HG02973 (cell line): ENCODE data around the gene RNF144A.

ENCODE experiments used
- ATAC-seq: cut with Tn5 transposase; IDR thresholded peaks from one replicate; pipeline ENCODE4 v1.9.1; 2021; ENCODE audit warnings: moderate library complexity; ENCODE audit not compliant: unreplicated experiment

Gene RNF144A

GRCh38 chr2:7070483-7070882 is 153.3 kb downstream of the RNF144A start:
- ATAC-seq, result no peak

- ATAC-seq, result no peak
These were observed 153.9 kb downstream of the RNF144A start for GRCh38 chr2:7071154-7071553.

- ATAC-seq, result no peak
These were observed 154.8 kb downstream of the RNF144A start for GRCh38 chr2:7071916-7072556.

- no peak for ATAC-seq
These were observed 156.7 kb downstream of the RNF144A start for GRCh38 chr2:7073901-7074300.

- no peak for ATAC-seq
These were observed 158.6 kb downstream of the RNF144A start for GRCh38 chr2:7075834-7076233.

- ATAC-seq, result no peak
These were observed 160.6 kb downstream of the RNF144A start for GRCh38 chr2:7077660-7078267.

GRCh38 chr2:7083580-7084509 is 166.6 kb downstream of the RNF144A start:
- ATAC-seq, result peak; percentile 60

- no peak for ATAC-seq
These were observed 167.4 kb downstream of the RNF144A start for GRCh38 chr2:7084601-7085000.

- no peak for ATAC-seq
These were observed 172.1 kb downstream of the RNF144A start for GRCh38 chr2:7089284-7089683.

GRCh38 chr2:7089898-7090510 is 172.8 kb downstream of the RNF144A start:
- ATAC-seq, result no peak

GRCh38 chr2:7093376-7093775 is 176.2 kb downstream of the RNF144A start:
- no peak for ATAC-seq
